Endodermal cell (in vitro differentiated cells): ENCODE measurements around the gene IGSF21. TPM values are rescaled to one million over a fixed set of nuclear protein-coding genes. Genes with fewer than 3 reads are reported as not detected.

Experiments
- DNase-seq: peaks from one replicate; pipeline ENCODE4 v3.0.0-alpha.2; 2017
- H3K27ac ChIP-seq: 2 replicates; pipeline ENCODE4 v1.5.1; 2013; ENCODE audit warnings: mild to moderate bottlenecking, low read depth, low read length, moderate library complexity
- H3K27me3 ChIP-seq: 2 replicates; pipeline ENCODE4 v1.6.1; 2013; ENCODE audit warnings: mild to moderate bottlenecking, low read length, moderate library complexity; ENCODE audit not compliant: insufficient read depth, control insufficient read depth, poor library complexity, severe bottlenecking
- H3K36me3 ChIP-seq: 2 replicates; pipeline ENCODE4 v1.7.0; 2013; ENCODE audit warnings: mild to moderate bottlenecking, low read length, moderate library complexity; ENCODE audit not compliant: control insufficient read depth, insufficient read depth
- H3K4me1 ChIP-seq: one replicate; pipeline ENCODE4 v1.7.0; 2013; ENCODE audit warnings: low read length; ENCODE audit not compliant: control insufficient read depth, insufficient read depth
- H3K4me3 ChIP-seq: 2 replicates; pipeline ENCODE4 v1.5.1; 2013; ENCODE audit warnings: mild to moderate bottlenecking, low read length, moderate library complexity
- H3K9ac ChIP-seq: 2 replicates; pipeline ENCODE4 v1.6.1; 2013; ENCODE audit warnings: mild to moderate bottlenecking, low read length, moderate library complexity; ENCODE audit not compliant: poor library complexity, severe bottlenecking; ENCODE audit errors: extremely low read depth
- H3K9me3 ChIP-seq: 2 replicates; pipeline ENCODE4 v1.6.1; 2013; ENCODE audit warnings: mild to moderate bottlenecking, low read length, moderate library complexity; ENCODE audit not compliant: control insufficient read depth
- H3K27ac Mint-ChIP-seq: 2 replicates; pipeline ENCODE4 v1.8.0; 2020; ENCODE audit warnings: mixed read lengths
- H3K27me3 Mint-ChIP-seq: 2 replicates; pipeline ENCODE4 v1.8.0; 2021; ENCODE audit warnings: mild to moderate bottlenecking, mixed read lengths; ENCODE audit not compliant: insufficient read depth
- H3K36me3 Mint-ChIP-seq: 2 replicates; pipeline ENCODE4 v1.8.0; 2020; ENCODE audit warnings: low read depth, mixed read lengths
- H3K4me1 Mint-ChIP-seq: 2 replicates; pipeline ENCODE4 v1.8.0; 2020; ENCODE audit warnings: mixed read lengths
- H3K4me3 Mint-ChIP-seq: 2 replicates; pipeline ENCODE4 v1.8.0; 2020; ENCODE audit warnings: mild to moderate bottlenecking, moderate library complexity, mixed read lengths
- H3K9me3 Mint-ChIP-seq: 2 replicates; pipeline ENCODE4 v1.8.0; 2020; ENCODE audit warnings: mild to moderate bottlenecking, mixed read lengths
- CTCF ChIP-seq: fragments of 200-600 bp; sonication (generic); conservative IDR thresholded peaks from 2 replicates; pipeline ENCODE4 v1.5.0; 2021; ENCODE audit warnings: antibody characterized with exemption, mild to moderate bottlenecking
- WGBS, 2 experiments: methylation state at CpG; one replicate each; pipeline versions ENCODE4 v1.1.5 to v1.1.7; 2013; ENCODE audit warnings: missing lambda C conversion rate in 2 of 2, mixed read lengths in 1 of 2; ENCODE audit not compliant: insufficient coverage in 1 of 2, insufficient read length in 1 of 2; 5-methylcytosine and 5-hydroxymethylcytosine counted together
- total RNA-seq, 2 donors: library from RNA; stranded (reverse); fragmentation: NEBNext Ultra II Directional in 1 of 2; extraction: Animal tissue kit (Norgen Biotek cat#: 25700) in 1 of 2; gene quantifications; 2 replicates in 1 of 2; 3 replicates in 1 of 2; pipeline ENCODE4 v1.2.1, GENCODE V29; 2021

The IGSF21 gene
- total RNA-seq, 2 donors from 2014 or later = 1.3 to 1.7 TPM

DNA sequence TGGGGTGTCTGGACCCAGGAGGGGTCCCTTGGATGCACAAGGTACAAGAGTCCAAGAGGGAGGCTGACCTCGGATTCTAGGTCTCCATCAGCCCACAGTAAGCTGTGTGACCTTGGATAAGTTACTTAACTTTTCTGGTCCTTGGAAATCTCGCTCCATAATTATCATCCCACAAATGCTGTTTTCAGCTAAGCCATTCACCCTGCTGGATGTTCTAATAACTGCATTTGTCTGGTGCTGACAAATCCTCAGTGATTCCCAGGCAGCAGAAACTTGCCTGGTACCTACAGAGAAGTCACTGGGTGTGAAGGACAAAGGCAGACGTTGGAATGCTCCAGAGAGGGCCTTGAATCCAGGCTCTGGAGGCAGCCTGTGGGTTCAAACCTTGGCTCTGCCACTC is 89.7 kb downstream of the IGSF21 start:
- Histone ChIP-seq H3K4me1 (peaks cover 28% of the 10 kb centered on the region), H3K4me3 (no peak overlapping the region), H3K27me3 (peaks cover 28% of the 10 kb centered on the region), H3K9me3 (no peaks in the 10 kb centered on the region), H3K27ac (no peak overlapping the region), H3K9ac (no peak overlapping the region), H3K36me3 (no peaks in the 10 kb centered on the region)
- no peak for DNase-seq
- Mint-ChIP-seq H3K4me3 (no peak overlapping the region), H3K4me1 (peaks cover 55% of the 10 kb centered on the region), H3K9me3 (no peaks in the 10 kb centered on the region), H3K27me3 (peaks cover 47% of the 10 kb centered on the region), H3K27ac (no peak overlapping the region), H3K36me3 (no peaks in the 10 kb centered on the region)
- peak; percentile 29 for TF ChIP-seq CTCF
- 80 to 89% methylated on average over 3 of the region's 3 CpGs for WGBS, 2 experiments

DNA sequence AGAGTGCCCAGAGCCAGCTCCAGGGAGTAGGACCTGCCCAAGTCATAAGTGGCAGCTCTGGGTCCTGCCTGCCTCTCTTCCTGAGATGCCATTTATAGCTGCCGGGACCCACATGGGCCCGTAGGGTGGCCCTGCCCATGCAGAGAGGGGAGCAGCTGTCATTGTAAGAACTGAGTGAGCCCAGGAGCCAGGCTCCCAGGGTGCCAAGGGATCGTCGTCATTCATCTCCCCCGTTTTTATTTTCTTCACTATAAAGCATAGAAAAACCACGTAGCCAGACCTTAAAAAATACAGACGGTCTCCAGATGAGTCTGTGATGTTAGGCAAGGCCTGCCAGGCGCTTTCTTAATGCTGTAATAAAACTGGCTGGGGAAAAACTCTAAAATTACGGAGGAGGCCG is 90.7 kb downstream of the IGSF21 start:
- 82 to 87% methylated on average over 2 to 10 of the region's 10 CpGs for WGBS, 2 experiments
- Histone ChIP-seq H3K36me3 (no peaks in the 10 kb centered on the region), H3K4me1 (peaks cover 30% of the 10 kb centered on the region), H3K9me3 (no peaks in the 10 kb centered on the region), H3K27ac (no peak overlapping the region), H3K9ac (no peak overlapping the region), H3K4me3 (no peak overlapping the region), H3K27me3 (peaks cover 28% of the 10 kb centered on the region)
- H3K36me3 Mint-ChIP-seq = no peaks in the 10 kb centered on the region
- TF ChIP-seq CTCF = no peak
- H3K27me3 Mint-ChIP-seq = peaks cover 43% of the 10 kb centered on the region
- no peak overlapping the region for H3K27ac Mint-ChIP-seq
- no peaks in the 10 kb centered on the region for H3K9me3 Mint-ChIP-seq
- no peak for DNase-seq
- H3K4me1 Mint-ChIP-seq = peaks cover 55% of the 10 kb centered on the region
- H3K4me3 Mint-ChIP-seq = no peak overlapping the region

DNA sequence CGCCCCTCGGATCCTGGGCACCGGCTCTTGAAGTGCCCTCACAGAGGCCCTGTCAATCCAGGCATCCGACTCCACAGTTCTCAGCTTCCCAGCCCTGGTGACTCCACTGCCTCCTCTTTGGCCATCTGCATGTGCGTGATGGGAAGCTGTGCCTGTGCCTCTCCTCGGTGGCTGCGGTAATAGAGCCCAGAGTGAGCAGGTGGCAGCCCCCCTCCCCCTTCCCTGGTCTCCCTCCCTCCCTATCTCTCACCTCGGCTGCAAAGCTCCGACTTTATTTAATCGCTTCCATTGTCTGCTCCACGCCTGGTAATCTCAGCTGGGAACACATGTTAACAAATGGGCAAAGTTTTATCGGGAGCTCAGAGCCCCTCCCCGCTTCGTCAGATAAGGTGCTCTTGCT is 91.9 kb downstream of the IGSF21 start:
- Histone ChIP-seq H3K36me3 (no peaks in the 10 kb centered on the region), H3K27ac (no peak overlapping the region), H3K4me3 (no peak overlapping the region), H3K27me3 (peaks cover 28% of the 10 kb centered on the region), H3K9ac (no peak overlapping the region), H3K9me3 (no peaks in the 10 kb centered on the region), H3K4me1 (peaks cover 25% of the 10 kb centered on the region)
- H3K4me3 Mint-ChIP-seq = peak overlapping the region; percentile 36
- H3K9me3 Mint-ChIP-seq = no peaks in the 10 kb centered on the region
- H3K27me3 Mint-ChIP-seq = peaks cover 39% of the 10 kb centered on the region
- peaks cover 47% of the 10 kb centered on the region for H3K4me1 Mint-ChIP-seq
- no peak overlapping the region for H3K27ac Mint-ChIP-seq
- no peaks in the 10 kb centered on the region for H3K36me3 Mint-ChIP-seq
- DNase-seq = peak; percentile 83
- TF ChIP-seq CTCF = no peak
- WGBS, 2 experiments = 31 to 46% methylated on average over 10 to 13 of the region's 14 CpGs
